HG03064 (cell line): Measurements from ENCODE around the gene ACLY.

Experiments used
- ATAC-seq: cut with Tn5 transposase; IDR thresholded peaks from one replicate; pipeline ENCODE4 v1.9.1; 2021; ENCODE audit warnings: low read depth; ENCODE audit not compliant: unreplicated experiment

Gene ACLY

GRCh38 chr17:41914358-41914766 lies 4.4 kb downstream of the ACLY start:
- no peak for ATAC-seq

GRCh38 chr17:41913798-41914197 lies 5.0 kb downstream of the ACLY start:
- ATAC-seq, result no peak

DNA sequence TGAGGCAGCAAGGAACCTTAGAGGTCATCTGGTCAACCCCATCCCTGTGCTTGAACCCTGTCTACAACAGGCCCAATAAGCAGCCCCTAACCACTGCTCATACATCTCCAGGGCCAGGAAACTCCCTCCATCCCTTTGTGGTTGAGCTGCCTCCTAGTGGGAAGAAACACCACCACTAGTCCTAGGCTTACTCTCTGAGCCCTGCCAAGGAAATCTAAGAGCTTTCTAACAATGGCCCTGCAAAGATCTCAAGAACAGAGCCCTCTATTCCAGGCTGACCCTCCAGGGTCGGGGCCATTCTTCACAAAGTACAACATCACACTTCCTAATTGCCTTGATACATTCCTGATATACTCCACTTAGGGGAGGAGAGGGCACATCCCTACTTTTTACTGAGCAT lies 5.8 kb downstream of the ACLY start:
- no peak for ATAC-seq

GRCh38 chr17:41910701-41911391 lies 7.9 kb downstream of the ACLY start:
- ATAC-seq, result no peak

DNA sequence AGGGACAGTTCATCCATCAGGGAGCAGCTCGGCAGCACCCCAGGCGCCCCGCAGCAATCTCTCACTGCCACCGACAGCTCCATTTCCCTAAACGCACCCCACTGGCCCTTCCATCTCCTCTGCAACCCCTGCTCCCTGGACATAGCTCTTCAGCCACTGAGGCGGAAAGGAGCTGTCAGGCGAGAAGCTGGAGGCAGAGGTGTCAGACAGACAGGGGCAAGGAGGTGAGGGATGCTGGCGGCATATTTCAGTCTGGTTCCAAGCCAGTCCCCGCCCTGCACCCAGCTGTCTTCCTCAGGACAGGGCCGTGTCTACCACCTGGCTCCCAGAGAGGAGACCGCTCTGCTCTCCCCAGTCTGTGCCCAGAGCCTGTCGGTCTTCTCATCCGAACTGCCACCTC lies 9.7 kb downstream of the ACLY start:
- no peak for ATAC-seq

DNA sequence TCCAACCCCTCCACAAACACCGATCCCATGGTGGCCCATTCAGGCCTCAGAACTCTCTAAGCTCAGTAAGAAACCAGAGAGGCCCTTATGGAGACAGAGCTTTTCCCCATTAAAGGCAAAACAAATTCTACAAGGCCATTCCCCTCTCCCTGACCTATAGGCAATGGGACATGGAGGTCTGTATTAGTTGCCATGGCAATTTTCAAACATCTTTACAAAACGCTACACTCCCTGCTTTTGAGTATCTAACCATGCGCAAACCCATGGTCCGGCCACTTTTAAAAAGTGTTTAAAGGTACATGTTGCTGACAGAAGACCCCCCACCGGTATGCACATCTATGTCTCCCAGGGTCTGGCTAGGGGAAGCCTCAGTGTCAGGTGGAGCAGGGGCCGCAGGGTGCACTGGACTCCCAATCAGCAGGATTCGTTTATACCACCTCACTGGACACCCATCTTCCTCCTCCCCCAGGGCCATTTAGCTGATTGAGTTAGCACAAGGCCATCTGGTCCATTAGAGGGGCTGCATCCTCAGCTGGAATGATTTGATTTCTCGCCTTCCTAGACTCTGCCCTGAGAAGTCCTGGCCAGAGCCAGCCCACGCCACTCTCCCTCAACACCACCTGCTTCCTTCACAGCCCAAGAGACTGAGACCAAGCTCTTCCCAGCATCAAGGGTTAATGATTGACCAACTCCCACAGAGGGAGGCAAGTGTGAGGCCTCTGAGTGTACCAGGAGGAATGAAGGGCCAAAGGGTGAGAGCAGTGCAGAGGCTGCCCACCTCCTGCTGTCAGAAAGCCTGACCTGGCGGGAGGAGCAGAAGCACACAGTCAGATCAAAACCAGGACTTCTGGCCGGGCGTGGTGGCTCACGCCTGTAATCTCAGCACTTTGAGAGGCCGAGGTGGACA lies 10.9 kb downstream of the ACLY start:
- ATAC-seq, result no peak

GRCh38 chr17:41907185-41907556 lies 11.6 kb downstream of the ACLY start:
- ATAC-seq, result no peak

GRCh38 chr17:41906465-41907184 lies 12.1 kb downstream of the ACLY start:
- ATAC-seq, result no peak

DNA sequence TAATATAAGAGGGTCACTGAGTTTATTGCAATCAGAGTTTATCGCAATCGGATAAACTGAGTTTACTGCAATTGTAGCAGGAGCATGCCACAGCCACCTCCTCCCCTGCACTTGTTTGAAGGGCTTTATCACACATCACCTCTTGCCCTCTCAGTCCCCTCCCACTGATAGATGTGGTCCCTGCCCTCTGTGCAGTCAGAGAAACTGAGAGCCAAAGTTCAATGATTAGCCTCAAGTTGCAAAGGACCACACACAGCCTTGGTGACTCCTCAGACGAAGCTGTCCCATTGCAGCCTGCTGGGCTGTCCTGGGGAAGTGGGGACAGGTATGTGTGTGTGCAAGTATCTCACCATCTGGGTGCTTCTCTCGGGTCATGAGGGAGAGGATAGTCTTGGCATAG lies 13.6 kb downstream of the ACLY start:
- ATAC-seq, result no peak

DNA sequence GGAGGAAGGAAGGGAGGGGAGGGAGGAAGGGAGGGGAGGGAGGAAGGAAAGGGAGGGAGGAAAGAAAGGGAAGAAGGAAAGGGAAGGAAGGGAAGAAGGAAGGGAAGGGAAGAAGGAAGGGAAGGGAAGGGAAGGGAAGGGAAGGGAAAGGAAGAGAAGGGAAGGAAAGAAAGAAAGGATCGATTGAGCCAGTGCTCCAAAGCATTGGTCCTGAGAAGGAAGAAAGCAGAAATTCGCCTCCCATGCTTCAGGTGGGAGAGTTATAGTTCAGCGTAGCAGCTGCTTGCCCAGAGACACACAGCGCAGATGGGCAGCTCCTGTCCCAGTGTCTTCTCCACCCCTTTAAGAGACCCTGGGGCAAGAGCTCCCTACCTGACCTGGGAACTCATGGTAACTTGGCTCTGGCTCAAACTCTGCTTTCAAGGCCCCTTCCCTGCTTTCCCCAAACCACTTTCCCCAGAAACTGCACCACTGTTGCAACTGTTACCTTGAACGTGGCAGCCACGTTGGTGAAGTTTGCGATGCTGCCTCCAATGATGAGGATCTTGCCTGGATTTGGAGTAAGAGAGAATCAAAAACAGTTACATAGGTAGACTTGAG lies 14.4 kb downstream of the ACLY start:
- no peak for ATAC-seq

DNA sequence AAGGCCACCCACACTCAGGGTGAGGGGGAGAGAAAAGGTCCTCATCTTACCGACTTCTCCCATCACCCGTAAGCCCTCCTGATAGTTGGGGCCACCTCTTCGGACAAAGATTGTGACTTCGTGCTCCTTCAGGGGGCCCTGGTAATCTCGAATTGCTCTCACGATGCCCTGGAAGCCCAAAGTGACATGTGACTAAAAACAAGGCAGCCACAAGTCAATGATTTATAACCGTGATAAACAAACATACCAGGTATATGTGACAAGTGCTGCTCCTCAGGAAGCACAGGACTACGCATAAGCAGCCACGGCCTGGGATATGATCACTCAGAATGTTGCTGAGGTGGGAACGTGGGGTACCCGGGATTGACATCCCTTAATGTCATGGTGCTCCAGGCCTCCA lies 17.1 kb downstream of the ACLY start:
- no peak for ATAC-seq

- ATAC-seq, result no peak
Measured at GRCh38 chr17:41896726-41897125, 22.0 kb downstream of the ACLY start.

GRCh38 chr17:41895617-41896016 lies 23.1 kb downstream of the ACLY start:
- ATAC-seq, result no peak

- ATAC-seq, result no peak
Measured at GRCh38 chr17:41894791-41895331, 23.9 kb downstream of the ACLY start.

DNA sequence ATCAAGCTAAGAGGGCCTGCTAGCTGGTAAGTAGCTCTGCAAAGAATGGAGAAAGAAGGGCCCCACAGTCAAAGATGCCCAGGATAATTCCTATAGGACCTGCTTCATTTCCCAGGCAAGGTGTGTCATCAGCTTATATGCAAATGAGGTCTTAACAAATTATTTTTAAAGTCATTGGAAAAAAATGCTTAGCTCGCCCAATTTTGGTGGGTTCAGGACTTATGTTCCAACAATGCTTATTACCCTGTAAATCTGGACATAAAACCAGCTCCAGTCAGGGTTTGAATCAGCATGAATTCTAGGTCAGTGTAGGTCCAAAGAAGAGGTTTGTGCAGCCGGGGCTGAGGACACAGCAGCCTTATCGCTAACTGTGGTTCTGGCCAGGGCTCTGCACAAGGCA lies 25.4 kb downstream of the ACLY start:
- no peak for ATAC-seq

GRCh38 chr17:41892021-41892376 lies 26.8 kb downstream of the ACLY start:
- no peak for ATAC-seq

GRCh38 chr17:41891135-41892020 lies 27.4 kb downstream of the ACLY start:
- ATAC-seq, result no peak

GRCh38 chr17:41888332-41888965 lies 30.3 kb downstream of the ACLY start:
- no peak for ATAC-seq

- ATAC-seq, result no peak
Measured at GRCh38 chr17:41885733-41886132, 33.0 kb downstream of the ACLY start.
